GM12878 (cell line): ENCODE data around the gene GNPTAB. TPM values are rescaled to one million over a fixed set of nuclear protein-coding genes. Genes with fewer than 3 reads are reported as not detected.

Experiments used
- ATAC-seq: fragments of 200-7000 bp; cut with Tn5 transposase; 3 replicates; pipeline ENCODE4 v1.9.1; 2020; ENCODE audit warnings: mild to moderate bottlenecking, moderate library complexity
- BruUV-seq: library from RNA; stranded (reverse); fragments of 400-500 nt; replicated peaks from 2 replicates; lab custom pipeline; 2021; lab: Mats Ljungman, UMichigan
- CTCF ChIA-PET: fragments of 300-600 bp; sonication (Branson Sonifier 250); formaldehyde crosslinking; extraction: SDS; loops from one replicate; lab custom pipeline; 2021; ENCODE audit warnings: inconsistent platforms; lab: Yijun Ruan, JAX
- POLR2A ChIA-PET: fragments of 350-600 bp; formaldehyde crosslinking; extraction: SDS; loops from one replicate; lab custom pipeline; 2021; ENCODE audit warnings: inconsistent platforms; lab: Charles Lee
- RAD21 ChIA-PET: fragments of 300-600 bp; sonication (Branson Sonifier 250); formaldehyde crosslinking; loops from one replicate; lab custom pipeline; 2023; ENCODE audit warnings: antibody characterized with exemption; ENCODE audit not compliant: unreplicated experiment; lab: Charles Lee
- SMC1A ChIA-PET: fragments of 300-600 bp; sonication (Branson Sonifier 250); formaldehyde crosslinking; loops from one replicate; lab custom pipeline; 2023; ENCODE audit not compliant: unreplicated experiment, uncharacterized antibody; lab: Charles Lee
- DNase-seq: peaks from one replicate; pipeline ENCODE4 v3.0.0-alpha.2; 2011; ENCODE audit warnings: low read depth, low spot score
- FAIRE-seq: peaks from 3 replicates; lab custom pipeline; 2011; peaks lifted over from hg19 to GRCh38; lab: Jason Lieb, UNC
- H2AFZ ChIP-seq: 2 replicates; pipeline ENCODE4 v1.6.0; 2011; ENCODE audit warnings: low read depth, low read length, control low read depth; ENCODE audit not compliant: control insufficient read depth
- H3K27ac ChIP-seq: 2 replicates; pipeline ENCODE4 v1.5.1; 2011; ENCODE audit warnings: control low read depth; ENCODE audit not compliant: control insufficient read depth, insufficient read depth
- H3K27me3 ChIP-seq, 2 experiments: replicated peaks in 1 of 2; 2 replicates each; pipeline versions ENCODE4 v1.6.0 to v1.6.1; 2011; ENCODE audit warnings: low read length in 1 of 2; ENCODE audit not compliant: control insufficient read depth in 2 of 2, insufficient read depth in 2 of 2
- H3K36me3 ChIP-seq, 2 experiments: 2 replicates each; pipeline ENCODE4 v1.5.1; 2011; ENCODE audit warnings: low read length in 1 of 2; ENCODE audit not compliant: control insufficient read depth in 2 of 2, insufficient read depth in 2 of 2
- H3K4me1 ChIP-seq: 2 replicates; pipeline ENCODE4 v1.6.1; 2011; ENCODE audit warnings: mild to moderate bottlenecking, low read length, moderate library complexity, mixed read lengths; ENCODE audit not compliant: control insufficient read depth, insufficient read depth
- H3K4me2 ChIP-seq: 2 replicates; pipeline ENCODE4 v1.6.0; 2011; ENCODE audit warnings: control low read depth; ENCODE audit not compliant: control insufficient read depth, insufficient read depth
- H3K4me3 ChIP-seq: fragments of 200-600 bp; sonication (generic); 2 replicates; pipeline ENCODE4 v1.5.1; 2016
- H3K79me2 ChIP-seq: 2 replicates; pipeline ENCODE4 v1.6.0; 2011; ENCODE audit warnings: low read length; ENCODE audit not compliant: control insufficient read depth, insufficient read depth
- H3K9ac ChIP-seq: 2 replicates; pipeline ENCODE4 v1.8.0; 2011; ENCODE audit warnings: low read length, control low read depth, mixed read lengths; ENCODE audit not compliant: control insufficient read depth, insufficient read depth
- H3K9me3 ChIP-seq: replicated peaks from 3 replicates; pipeline ENCODE4 v1.5.1; 2011; ENCODE audit warnings: mild to moderate bottlenecking, low read length; ENCODE audit not compliant: control insufficient read depth, insufficient read depth
- H4K20me1 ChIP-seq: 2 replicates; pipeline ENCODE4 v1.6.0; 2011; ENCODE audit not compliant: control insufficient read depth, insufficient read depth
- ATF7 ChIP-seq: fragments of 450-650 bp; IDR thresholded peaks from 2 replicates; pipeline ENCODE4 v1.6.1; 2016; ENCODE audit warnings: low read depth, mild to moderate bottlenecking
- BMI1 ChIP-seq: fragments of 450-650 bp; IDR thresholded peaks from 2 replicates; pipeline ENCODE4 v1.6.1; 2016; ENCODE audit warnings: mild to moderate bottlenecking, moderate library complexity, borderline replicate concordance
- FOXM1 ChIP-seq: IDR thresholded peaks from 2 replicates; pipeline ENCODE4 v1.6.1; 2012; ENCODE audit warnings: low read depth, mild to moderate bottlenecking, inconsistent platforms, low read length, moderate library complexity
- JUND ChIP-seq: IDR thresholded peaks from 2 replicates; pipeline ENCODE4 v1.6.1; 2012; ENCODE audit warnings: low read depth, mild to moderate bottlenecking, low read length, improper control_type of control experiment, moderate library complexity
- MAX ChIP-seq: IDR thresholded peaks from 2 replicates; pipeline ENCODE4 v1.6.1; 2012; ENCODE audit warnings: low read depth, low read length, improper control_type of control experiment
- SREBF1 ChIP-seq: IDR thresholded peaks from 2 replicates; pipeline ENCODE4 v1.6.1; 2012; ENCODE audit warnings: mild to moderate bottlenecking, low read length
- SREBF2 ChIP-seq: IDR thresholded peaks from 2 replicates; pipeline ENCODE4 v1.6.1; 2012; ENCODE audit warnings: mild to moderate bottlenecking, low read length
- ZZZ3 ChIP-seq: IDR thresholded peaks from 2 replicates; pipeline ENCODE4 v1.6.1; 2011; ENCODE audit warnings: low read depth; ENCODE audit not compliant: control insufficient read depth, insufficient read length
- WGBS: methylation state at CpG from one replicate; pipeline ENCODE4 v1.1.6; 2016; ENCODE audit warnings: low lambda C conversion rate; ENCODE audit not compliant: insufficient replicate concordance, insufficient coverage; ENCODE audit errors: missing lambda C conversion rate; 5-methylcytosine and 5-hydroxymethylcytosine counted together
- in situ Hi-C: fragments of 300-500 bp; cut with MboI; formaldehyde crosslinking; loops from 9 replicates; pipeline ENCODE4 v1.14.3; 2018; ENCODE audit warnings: mixed read lengths
- intact Hi-C: fragments of 100-400 bp; cut with micrococcal nuclease; formaldehyde crosslinking; loops from one replicate; pipeline ENCODE4 v1.14.2; 2022; ENCODE audit not compliant: unreplicated experiment
- polyA plus RNA-seq, 11 experiments: library from polyadenylated mRNA; depleted of rRNA in 4 of 11; unstranded in 6 of 11; stranded (reverse) in 5 of 11; fragments of >200 nt; fragmentation: Nextera tagmentation in 4 of 11; fragmentation: Illumina TruSeq in 1 of 11; extraction: Ambion mirVana in 4 of 11; extraction: Trizol in 1 of 11; gene quantifications; 1 replicate in 1 of 11; 2 replicates in 10 of 11; pipeline versions ENCODE4 v1.2.1 to v1.2.3, GENCODE V29; 2011 to 2016; ENCODE audit warnings: inconsistent platforms in 2 of 11, missing spikeins in 2 of 11, low read depth in 1 of 11
- total RNA-seq, 4 experiments: library from RNA; depleted of rRNA in 3 of 4; stranded (reverse); fragments of >200 nt in 3 of 4; fragmentation: Illumina TruSeq in 1 of 4; extraction: Trizol in 1 of 4; gene quantifications; 2 replicates each; pipeline versions ENCODE4 v1.2.1 to v1.2.3, GENCODE V29; 2013 to 2021
- TF ChIP-seq, protein P1 (sequence below): IDR thresholded peaks from 2 replicates; pipeline ENCODE4 v1.6.1; 2012; ENCODE audit warnings: low read length, inconsistent platforms
- TF ChIP-seq, protein P2 (sequence below): fragments of 450-650 bp; IDR thresholded peaks from 2 replicates; pipeline ENCODE4 v1.6.1; 2017; ENCODE audit warnings: borderline replicate concordance
- TF ChIP-seq, protein P3 (sequence below): fragments of 450-650 bp; IDR thresholded peaks from 2 replicates; pipeline ENCODE4 v1.6.1; 2017; ENCODE audit warnings: mild to moderate bottlenecking

GNPTAB gene
- total and polyA plus RNA-seq, 10 of the 15 experiments (the other 5 are each of a cell fraction or from before 2014, with no cell fraction given) = 9.8 to 38.9 (median 35.3) TPM

DNA sequence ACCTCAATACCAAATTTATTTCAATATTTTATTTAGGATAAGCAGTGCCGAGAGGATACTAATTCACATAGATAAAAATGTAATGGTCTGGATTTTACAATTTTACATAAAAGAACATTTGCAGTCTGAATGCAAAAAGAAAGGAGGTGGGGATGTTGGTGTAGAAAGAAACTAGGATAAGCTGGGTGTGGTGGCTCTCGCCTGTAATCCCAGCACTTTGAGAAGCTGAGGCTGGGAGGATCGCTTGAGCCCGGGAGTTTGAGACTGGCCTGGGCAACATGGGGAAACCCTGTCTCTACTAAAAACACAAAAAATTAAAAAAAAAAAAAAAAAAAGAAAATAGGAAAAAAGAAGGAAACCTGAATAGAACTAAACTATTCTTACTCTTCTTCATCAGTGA, 108.4 kb downstream of the GNPTAB start:
- ChIA-PET SMC1A (interaction anchor here (0.6 to 1.6 kb wide), 3 partner anchors 8 to 11 kb away, joined by 3 to 6 read pairs (median 4); no protein-coding TSS in a partner anchor), RAD21 (interaction anchor here (1.6 kb wide), 1 partner anchor 33 kb away, joined by 4 read pairs; no protein-coding TSS in a partner anchor), CTCF (interaction anchor here (0.6 to 0.7 kb wide), 2 partner anchors 13 to 514 kb away, joined by 3 to 6 read pairs; no protein-coding TSS in a partner anchor), POLR2A (interaction anchor here (0.7 kb wide), 2 partner anchors 21 to 161 kb away, joined by 3 read pairs; no protein-coding TSS in a partner anchor)
- Histone ChIP-seq H3K9ac (no peak overlapping the region), H4K20me1 (no peaks in the 10 kb centered on the region), H2AFZ (no peak overlapping the region), H3K4me3 (no peak overlapping the region), H3K27me3 (no peaks in the 10 kb centered on the region), H3K9me3 (no peaks in the 10 kb centered on the region), H3K36me3 (no peaks in the 10 kb centered on the region; a peak in 1 of 4 replicates), H3K4me2 (no peak overlapping the region), H3K79me2 (no peaks in the 10 kb centered on the region), H3K27ac (no peak overlapping the region), H3K4me1 (no peaks in the 10 kb centered on the region)
- TF ChIP-seq, protein P1, sequence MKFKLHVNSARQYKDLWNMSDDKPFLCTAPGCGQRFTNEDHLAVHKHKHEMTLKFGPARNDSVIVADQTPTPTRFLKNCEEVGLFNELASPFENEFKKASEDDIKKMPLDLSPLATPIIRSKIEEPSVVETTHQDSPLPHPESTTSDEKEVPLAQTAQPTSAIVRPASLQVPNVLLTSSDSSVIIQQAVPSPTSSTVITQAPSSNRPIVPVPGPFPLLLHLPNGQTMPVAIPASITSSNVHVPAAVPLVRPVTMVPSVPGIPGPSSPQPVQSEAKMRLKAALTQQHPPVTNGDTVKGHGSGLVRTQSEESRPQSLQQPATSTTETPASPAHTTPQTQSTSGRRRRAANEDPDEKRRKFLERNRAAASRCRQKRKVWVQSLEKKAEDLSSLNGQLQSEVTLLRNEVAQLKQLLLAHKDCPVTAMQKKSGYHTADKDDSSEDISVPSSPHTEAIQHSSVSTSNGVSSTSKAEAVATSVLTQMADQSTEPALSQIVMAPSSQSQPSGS = no peak
- TF ChIP-seq FOXM1 (no peak), ATF7 (no peak), SREBF1 (no peak), JUND (no peak), BMI1 (no peak), MAX (no peak), SREBF2 (no peak), ZZZ3 (no peak)
- TF ChIP-seq, protein P2, sequence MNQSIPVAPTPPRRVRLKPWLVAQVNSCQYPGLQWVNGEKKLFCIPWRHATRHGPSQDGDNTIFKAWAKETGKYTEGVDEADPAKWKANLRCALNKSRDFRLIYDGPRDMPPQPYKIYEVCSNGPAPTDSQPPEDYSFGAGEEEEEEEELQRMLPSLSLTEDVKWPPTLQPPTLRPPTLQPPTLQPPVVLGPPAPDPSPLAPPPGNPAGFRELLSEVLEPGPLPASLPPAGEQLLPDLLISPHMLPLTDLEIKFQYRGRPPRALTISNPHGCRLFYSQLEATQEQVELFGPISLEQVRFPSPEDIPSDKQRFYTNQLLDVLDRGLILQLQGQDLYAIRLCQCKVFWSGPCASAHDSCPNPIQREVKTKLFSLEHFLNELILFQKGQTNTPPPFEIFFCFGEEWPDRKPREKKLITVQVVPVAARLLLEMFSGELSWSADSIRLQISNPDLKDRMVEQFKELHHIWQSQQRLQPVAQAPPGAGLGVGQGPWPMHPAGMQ = no peak
- TF ChIP-seq, protein P3, sequence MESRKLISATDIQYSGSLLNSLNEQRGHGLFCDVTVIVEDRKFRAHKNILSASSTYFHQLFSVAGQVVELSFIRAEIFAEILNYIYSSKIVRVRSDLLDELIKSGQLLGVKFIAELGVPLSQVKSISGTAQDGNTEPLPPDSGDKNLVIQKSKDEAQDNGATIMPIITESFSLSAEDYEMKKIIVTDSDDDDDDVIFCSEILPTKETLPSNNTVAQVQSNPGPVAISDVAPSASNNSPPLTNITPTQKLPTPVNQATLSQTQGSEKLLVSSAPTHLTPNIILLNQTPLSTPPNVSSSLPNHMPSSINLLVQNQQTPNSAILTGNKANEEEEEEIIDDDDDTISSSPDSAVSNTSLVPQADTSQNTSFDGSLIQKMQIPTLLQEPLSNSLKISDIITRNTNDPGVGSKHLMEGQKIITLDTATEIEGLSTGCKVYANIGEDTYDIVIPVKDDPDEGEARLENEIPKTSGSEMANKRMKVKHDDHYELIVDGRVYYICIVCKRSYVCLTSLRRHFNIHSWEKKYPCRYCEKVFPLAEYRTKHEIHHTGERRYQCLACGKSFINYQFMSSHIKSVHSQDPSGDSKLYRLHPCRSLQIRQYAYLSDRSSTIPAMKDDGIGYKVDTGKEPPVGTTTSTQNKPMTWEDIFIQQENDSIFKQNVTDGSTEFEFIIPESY = no peak
- DNase-seq (no peak), ATAC-seq (no peak), FAIRE-seq (no peak)
- 85% methylated on average over 4 of the region's 4 CpGs for WGBS
- no TSS peak for BruUV-seq
- in situ Hi-C loops (no loop called here), intact Hi-C loops (no loop called here)
